HepG2 (cell line): ENCODE results near the gene MTPN.

Experiments used
- EHMT2 ChIP-seq: fragments of 200-600 bp; sonication (generic); IDR thresholded peaks from 2 replicates; pipeline ENCODE4 v1.7.0; 2017; ENCODE audit warnings: antibody characterized with exemption, low read depth, low read length, borderline replicate concordance
- ESRRA ChIP-seq: sonication (generic); formaldehyde crosslinking; IDR thresholded peaks from 2 replicates; pipeline ENCODE4 v1.5.1; 2020; ENCODE audit warnings: mild to moderate bottlenecking, low read depth, missing genetic modification reagents
- HNF4G ChIP-seq, 2 experiments: sonication (generic) in 1 of 2; formaldehyde crosslinking in 1 of 2; IDR thresholded peaks; 2 replicates each; pipeline versions ENCODE4 v1.4.0 to v1.6.1; 2011 to 2020; ENCODE audit warnings: borderline replicate concordance in 2 of 2, low read depth in 2 of 2, mild to moderate bottlenecking in 2 of 2, low read length in 1 of 2, missing genetic modification reagents in 1 of 2, moderate library complexity in 1 of 2
- KLF11 ChIP-seq: IDR thresholded peaks from 2 replicates; pipeline ENCODE4 v1.6.1; 2016; ENCODE audit warnings: missing compliant biosample characterization
- SMC3 ChIP-seq: IDR thresholded peaks from 2 replicates; pipeline ENCODE4 v1.6.1; 2011; ENCODE audit warnings: low read length, improper control_type of control experiment
- ZNF350 ChIP-seq: sonication (generic); formaldehyde crosslinking; IDR thresholded peaks from 2 replicates; pipeline ENCODE4 v1.4.0; 2020; ENCODE audit warnings: mild to moderate bottlenecking, low read depth, missing genetic modification reagents, borderline replicate concordance
- ZNF839 ChIP-seq: sonication (generic); formaldehyde crosslinking; IDR thresholded peaks from 2 replicates; pipeline ENCODE4 v1.4.0; 2020; ENCODE audit warnings: missing genetic modification reagents, mild to moderate bottlenecking, borderline replicate concordance
- TF ChIP-seq, protein P1 (sequence below): sonication (generic); formaldehyde crosslinking; IDR thresholded peaks from 2 replicates; pipeline ENCODE4 v1.8.1; 2022; ENCODE audit warnings: mild to moderate bottlenecking, missing genetic modification reagents
- TF ChIP-seq, protein P2 (sequence below): sonication (generic); formaldehyde crosslinking; IDR thresholded peaks from 2 replicates; pipeline ENCODE4 v1.9.0; 2021; ENCODE audit warnings: missing genetic modification reagents, borderline replicate concordance

DNA sequence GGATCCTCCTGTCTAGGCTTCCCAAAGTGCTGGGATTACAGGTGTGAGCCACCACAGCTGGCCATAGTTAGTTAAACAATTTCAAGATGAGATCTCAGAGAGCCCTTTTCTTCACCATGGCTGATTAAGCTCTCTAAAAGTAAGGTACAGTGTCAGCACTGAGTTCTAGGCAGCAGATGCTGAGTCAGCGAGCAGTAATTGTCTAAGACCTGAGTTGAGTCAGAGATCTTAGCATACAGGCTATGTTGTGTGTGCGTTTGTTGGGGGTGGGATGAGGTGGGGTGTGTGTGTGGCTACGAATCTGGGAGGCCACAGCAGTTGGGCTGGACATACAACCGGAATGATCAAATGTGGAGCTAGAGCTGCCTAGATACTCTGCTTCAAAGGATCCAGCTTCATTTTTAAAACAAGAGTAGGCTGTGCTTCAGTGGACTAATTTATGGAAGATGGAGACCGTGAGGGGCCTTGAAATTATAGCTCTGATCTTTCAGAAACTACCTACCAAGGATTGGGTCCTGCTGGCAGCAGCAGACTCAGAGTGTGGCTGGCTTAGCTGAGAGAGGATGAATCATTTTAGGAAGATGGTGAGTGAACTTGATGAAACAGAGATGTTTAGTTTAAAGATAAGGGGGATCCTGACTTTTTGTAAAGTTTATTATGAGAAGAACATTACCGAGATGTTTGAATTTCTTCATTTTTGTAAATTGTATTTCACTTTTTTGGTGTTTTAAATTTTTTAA is 17.5 kb upstream of the MTPN start:
- TF ChIP-seq ZNF839 = no peak
- no peak for TF ChIP-seq KLF11 (CRISPR knock-in tag)
- no peak for TF ChIP-seq ZNF350 (CRISPR knock-in tag)
- TF ChIP-seq, protein P1, sequence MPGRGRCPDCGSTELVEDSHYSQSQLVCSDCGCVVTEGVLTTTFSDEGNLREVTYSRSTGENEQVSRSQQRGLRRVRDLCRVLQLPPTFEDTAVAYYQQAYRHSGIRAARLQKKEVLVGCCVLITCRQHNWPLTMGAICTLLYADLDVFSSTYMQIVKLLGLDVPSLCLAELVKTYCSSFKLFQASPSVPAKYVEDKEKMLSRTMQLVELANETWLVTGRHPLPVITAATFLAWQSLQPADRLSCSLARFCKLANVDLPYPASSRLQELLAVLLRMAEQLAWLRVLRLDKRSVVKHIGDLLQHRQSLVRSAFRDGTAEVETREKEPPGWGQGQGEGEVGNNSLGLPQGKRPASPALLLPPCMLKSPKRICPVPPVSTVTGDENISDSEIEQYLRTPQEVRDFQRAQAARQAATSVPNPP = no peak
- TF ChIP-seq, protein P2, sequence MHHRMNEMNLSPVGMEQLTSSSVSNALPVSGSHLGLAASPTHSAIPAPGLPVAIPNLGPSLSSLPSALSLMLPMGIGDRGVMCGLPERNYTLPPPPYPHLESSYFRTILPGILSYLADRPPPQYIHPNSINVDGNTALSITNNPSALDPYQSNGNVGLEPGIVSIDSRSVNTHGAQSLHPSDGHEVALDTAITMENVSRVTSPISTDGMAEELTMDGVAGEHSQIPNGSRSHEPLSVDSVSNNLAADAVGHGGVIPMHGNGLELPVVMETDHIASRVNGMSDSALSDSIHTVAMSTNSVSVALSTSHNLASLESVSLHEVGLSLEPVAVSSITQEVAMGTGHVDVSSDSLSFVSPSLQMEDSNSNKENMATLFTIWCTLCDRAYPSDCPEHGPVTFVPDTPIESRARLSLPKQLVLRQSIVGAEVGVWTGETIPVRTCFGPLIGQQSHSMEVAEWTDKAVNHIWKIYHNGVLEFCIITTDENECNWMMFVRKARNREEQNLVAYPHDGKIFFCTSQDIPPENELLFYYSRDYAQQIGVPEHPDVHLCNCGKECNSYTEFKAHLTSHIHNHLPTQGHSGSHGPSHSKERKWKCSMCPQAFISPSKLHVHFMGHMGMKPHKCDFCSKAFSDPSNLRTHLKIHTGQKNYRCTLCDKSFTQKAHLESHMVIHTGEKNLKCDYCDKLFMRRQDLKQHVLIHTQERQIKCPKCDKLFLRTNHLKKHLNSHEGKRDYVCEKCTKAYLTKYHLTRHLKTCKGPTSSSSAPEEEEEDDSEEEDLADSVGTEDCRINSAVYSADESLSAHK (CRISPR knock-in tag) = no peak
- no peak for TF ChIP-seq ESRRA
- no peak for TF ChIP-seq SMC3
- no peak for TF ChIP-seq EHMT2
- TF ChIP-seq HNF4G (IDR thresholded peaks at IDR 0.05; ENCODE audit: borderline replicate concordance, low read depth, low read length) = no peak
- no peak for TF ChIP-seq HNF4G (CRISPR knock-in tag; IDR thresholded peaks at IDR 0.05; ENCODE audit: borderline replicate concordance, low read depth)
